RPMI8226 (cell line): Measurements from ENCODE around the gene TMEM273.
"Not testable (repeated sequence)": the region's sequence is repeated elsewhere in the genome, so short reads cannot be mapped to it uniquely, and the experiment has no call there.

Experiments used
- DNase-seq: peaks from one replicate; pipeline ENCODE4 v3.0.0-alpha.2; 2015

Gene TMEM273

DNA sequence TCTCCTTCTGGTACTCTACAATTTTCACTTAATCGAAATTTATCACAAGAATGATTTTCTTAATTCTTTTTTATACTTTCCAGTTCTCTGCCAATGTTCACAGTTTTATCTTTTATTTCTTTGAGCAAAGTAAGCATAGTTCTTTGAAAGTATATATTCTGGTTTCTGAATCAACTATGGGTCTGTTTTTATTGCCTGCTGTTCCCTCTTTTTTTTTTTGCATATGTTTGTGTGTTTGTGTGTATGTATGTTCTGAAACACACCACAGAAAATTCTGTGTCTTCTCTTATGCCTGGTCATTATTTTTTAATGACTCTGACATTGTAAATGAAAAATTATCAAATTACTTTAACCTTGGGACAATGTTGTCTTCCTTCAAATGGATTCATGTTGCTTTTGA, 15.9 kb upstream of the TMEM273 start:
- DNase-seq, result no peak

DNA sequence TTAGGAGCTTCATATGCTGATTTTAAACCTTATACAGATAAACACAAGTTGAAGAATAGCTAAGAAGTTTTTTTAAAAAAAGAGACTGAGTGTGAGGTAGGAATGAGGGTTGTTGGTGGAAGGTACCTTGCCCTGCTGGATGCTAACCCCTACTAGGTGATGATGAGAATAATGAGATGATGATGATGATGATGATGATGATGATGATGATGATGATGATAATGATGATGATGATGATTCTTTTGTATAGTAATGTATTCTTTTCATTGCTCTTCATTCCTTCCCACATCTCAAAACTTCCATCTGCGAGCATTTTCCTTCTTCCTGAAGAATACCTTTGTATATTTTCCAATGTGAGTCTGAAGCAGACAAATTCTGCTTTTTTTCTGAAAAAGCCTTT, 14.1 kb upstream of the TMEM273 start:
- no peak for DNase-seq

DNA sequence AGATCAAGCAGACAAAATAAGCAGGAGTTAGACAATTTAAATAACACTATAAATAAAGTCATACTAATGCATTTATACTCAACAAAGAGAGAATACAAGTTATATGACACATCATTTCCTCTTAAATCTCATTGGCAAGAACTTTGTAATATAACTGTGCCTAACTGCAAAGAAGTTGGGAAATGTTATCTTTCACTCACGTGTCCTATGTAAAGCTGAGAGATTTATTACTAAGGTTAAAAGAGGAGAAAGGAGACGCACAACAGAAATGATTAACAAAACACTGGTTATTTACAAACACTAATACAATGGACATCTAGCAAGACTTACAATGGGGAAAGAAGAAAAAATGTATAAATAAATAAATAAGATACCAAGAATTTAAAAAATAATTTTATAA, 12.7 kb upstream of the TMEM273 start:
- no peak for DNase-seq

DNA sequence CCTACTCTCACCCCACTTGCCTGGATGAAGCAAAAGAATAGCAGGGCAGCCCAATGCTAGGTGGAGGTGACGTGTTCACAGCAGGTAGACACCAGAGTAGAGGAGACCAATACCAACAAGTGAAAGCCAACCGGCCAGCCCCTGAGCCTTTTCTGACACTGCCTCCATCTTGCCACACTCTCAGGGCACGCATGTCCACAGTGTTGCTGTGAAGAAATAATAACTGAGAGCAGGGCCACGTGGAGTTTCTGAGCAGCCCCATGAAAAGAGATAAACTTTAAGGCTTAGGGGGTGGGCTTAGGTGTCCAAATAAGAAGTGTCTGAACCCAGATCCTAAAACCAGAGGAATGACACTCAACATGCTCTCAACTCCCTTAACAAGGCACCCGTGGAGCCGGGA, 9.0 kb upstream of the TMEM273 start:
- no peak for DNase-seq

GRCh38 chr10:49195864-49196263, 7.7 kb upstream of the TMEM273 start:
- not testable (repeated sequence) for DNase-seq

DNA sequence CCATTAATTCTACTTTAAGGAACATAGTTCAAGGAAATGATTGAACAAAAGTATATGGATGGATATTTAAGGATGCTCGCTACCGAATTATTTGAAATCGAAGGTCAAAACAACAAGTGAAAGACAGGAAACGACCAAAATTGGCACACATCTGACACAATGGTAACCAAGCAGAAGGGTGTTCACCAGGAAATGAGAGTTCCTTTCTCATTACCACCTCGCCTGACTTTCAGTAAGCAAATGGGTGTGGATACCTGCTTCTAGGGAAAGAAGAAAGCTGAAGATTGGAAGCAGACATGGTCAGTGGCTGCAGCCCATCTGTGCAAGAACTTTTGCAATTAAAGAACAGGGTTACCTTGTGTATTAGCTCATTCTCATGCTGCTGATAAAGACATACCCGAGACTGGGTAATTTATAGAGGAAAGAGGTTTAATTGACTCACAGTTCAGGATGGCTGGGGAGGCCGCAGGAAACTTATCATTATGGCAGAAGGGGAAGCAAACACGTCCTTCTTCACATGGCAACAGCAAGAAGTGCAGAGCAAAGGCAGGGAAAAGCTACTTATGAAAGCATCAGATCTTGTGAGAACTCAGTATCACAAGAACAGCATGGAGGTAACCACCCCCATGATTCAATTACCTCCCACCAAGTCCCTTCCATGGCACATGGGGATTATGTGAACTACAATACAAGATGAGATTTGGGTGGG, 6.2 kb upstream of the TMEM273 start:
- no peak for DNase-seq

GRCh38 chr10:49191349-49191748, 3.2 kb upstream of the TMEM273 start:
- no peak for DNase-seq

DNA sequence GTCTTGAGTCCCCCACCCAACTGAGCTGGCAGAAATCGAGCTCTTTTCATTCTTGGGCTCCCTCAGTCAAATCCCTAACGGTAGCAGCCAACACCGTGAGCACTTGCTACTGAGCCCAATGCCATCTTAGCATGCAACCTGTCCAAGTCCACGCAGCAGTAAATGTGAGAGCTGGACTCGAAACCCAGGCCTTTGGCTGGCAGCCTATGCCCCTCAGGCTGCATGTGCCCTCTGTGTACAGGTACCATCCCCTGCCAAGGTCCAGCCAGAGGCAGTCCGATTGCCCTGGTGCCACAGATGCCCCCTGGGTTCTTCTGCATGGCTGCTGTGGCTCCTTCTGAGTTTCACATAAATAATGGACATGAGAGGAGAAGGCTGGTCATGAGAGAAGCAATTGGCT, 1.2 kb upstream of the TMEM273 start:
- DNase-seq, result no peak

GRCh38 chr10:49187044-49187484, 1.1 kb downstream of the TMEM273 start:
- DNase-seq, result no peak

GRCh38 chr10:49186613-49187012, 1.6 kb downstream of the TMEM273 start:
- DNase-seq, result no peak

DNA sequence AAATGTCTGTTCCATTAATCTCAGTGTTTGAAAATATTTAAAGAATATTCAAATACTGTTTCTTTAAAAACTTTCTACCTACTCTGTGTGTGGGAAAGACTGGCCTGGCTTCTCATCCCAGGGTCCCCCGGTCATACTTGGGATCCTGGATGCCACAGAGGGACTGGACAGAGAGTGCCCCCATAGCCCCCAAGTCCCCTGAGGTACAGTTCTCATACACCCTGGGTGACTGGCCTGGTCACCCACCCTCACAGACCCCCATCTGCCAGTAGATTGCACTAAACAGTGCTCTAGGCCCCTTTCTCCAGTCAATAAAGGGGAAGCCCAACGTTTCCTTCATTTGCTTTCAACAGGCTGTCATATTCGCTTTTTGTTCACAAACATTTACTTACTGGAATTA, 3.0 kb downstream of the TMEM273 start:
- no peak for DNase-seq

- no peak for DNase-seq
Observed at GRCh38 chr10:49184642-49185111, 3.5 kb downstream of the TMEM273 start.

DNA sequence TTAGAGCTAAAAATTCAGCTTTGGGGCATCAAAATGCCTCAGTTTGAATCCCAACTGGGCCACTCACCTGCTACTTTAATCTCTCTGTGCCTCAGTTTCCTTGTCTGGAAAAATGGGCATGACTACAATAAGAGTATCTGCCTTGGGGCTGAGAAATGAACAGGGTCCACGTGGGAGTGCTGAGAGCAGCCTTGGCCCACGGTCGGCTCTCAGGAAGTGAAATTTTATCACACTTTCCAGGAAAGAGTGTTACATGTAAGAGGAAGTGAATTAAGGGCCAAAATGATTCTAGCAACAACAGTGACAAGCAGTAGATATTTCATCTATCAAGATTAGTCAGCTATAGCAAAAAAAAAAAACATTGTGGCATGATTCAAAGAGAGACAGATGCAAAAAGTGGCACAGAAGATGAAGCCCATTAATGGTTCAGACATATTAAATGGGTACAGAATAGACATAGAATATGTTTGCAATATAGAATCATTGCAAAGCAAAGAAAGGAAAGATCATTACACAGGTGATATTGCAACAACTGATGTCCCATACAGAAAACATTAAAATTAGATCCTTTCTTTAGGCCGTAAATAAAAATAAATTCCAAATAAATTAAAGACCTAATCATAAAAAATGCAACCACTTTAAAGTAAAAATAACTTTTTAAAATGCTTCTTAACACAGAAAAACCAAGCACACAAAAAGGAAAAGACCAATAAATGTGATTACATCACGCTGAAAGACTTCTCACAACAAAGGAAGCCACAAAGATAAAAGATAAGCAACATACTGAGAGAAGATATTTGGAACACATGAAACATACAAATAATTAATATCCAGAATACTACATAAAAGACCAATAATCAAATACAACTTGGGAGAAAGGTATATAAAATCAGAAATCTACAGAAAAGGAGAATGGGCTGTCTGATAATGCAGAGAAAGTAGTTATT, 4.3 kb downstream of the TMEM273 start:
- no peak for DNase-seq

- no peak for DNase-seq
Observed at GRCh38 chr10:49182776-49183175, 5.4 kb downstream of the TMEM273 start.

DNA sequence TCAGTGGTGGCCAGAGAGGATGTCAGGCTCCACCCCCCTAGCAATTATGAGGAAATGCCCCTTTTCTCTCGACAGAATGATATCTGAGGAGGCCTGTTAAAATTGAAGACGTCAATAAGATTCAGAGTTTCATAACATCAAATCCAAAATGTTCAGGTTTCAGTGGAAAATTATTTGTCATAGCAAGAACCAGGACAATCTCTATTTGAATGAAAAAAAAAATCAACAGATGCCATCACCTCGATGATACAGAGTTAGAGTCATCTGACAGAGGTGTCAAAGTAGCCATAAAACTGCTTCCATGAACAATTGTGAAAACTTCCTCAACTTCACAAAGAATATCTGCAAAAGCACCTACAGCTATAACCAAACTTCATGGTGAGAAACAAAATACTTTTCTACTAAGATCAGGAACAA, 7.7 kb downstream of the TMEM273 start:
- no peak for DNase-seq

- no peak for DNase-seq
Observed at GRCh38 chr10:49179699-49180443, 8.3 kb downstream of the TMEM273 start.

DNA sequence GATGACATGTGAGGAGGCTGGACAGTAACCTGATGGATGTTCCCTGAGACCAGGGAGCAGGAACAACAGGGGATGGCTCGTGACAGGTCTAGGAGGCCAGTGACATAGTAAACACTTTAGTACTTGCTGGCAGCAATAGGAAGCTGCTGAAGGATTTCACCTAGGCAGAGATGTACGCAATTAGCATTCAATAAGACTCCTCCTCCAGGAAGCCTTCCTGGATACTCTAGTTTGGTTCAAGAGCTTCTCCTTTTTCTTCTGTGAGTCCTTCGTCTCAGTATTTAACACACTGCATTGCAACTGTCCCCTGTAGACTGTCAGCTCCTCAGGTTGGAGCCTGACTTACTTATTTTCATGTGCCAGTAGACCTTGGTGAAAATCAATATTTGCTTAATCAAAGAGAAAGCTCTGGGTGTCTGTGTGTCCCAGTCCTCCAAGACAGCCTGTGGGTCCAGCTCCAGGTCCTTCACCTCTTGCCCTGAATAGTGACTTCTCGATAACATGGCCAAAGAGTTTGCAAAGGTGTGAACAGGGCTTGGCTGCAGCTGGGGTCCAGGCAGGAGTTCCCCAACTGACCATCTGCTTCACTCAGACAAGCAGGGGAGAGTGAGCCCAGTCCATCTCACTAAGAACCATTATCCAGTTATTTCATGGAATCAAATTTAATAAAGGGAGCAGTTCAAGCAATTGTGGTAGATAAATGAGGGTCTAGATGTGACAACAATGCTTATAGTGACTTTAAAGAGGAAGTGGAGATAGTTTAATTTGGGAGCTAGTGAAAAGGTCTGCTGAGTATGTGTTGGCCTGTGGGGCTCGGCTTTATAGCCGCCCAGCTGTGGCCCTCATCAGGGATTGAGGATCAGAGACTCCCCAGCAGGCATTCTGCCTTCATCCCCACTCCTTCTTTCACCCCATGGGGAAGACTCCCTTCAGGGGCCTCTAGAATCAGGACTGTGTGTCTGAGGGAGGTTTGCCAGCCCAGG, 9.4 kb downstream of the TMEM273 start:
- DNase-seq, result no peak

DNA sequence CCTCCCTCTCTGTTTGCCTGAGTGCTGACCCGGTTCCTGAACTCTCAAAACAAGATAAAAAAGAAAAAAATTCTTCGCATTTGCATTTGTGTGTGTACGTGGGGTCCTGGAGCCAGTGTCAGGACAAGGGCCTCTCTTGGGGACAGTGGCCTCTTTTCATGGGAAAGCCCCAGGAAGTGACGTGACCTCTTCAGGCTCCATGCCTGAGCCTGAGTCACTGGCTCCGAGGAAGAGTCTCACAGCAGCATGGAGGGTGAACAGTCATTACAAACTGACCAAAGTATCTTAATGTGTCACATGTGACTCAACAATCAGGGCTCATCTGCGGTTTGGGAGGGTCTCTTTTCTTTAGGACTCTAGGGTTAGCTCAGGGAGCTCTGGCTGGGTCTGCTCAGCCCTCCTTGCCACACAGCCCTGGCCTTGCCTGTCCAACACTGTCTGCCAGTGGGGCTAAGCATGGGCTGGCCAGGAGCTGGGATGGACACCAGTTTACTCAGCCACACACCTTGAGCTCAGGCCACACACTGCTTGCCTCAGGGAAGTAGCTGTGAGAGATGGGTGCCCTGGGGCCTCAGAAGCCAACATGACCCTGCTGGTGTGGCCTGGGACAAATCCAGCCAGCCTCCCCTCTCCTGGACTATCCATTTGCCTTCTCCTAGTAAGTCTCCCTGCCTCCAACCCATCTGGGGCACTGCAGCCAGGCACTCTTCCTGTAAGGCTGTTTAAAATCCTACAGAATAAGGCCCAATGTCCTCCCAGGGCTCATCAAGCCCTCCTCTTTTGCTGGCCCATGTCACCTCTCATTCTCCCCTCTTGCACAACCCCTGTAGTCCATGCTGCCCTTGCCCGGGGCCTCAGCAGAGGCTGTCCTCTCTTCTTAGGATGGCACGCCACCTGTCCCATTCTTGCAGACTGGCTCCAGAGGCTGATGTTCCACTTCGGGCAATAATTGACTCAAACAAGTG, 10.5 kb downstream of the TMEM273 start:
- no peak for DNase-seq

GRCh38 chr10:49176310-49177268, 11.6 kb downstream of the TMEM273 start:
- DNase-seq, result no peak
